Lower leg skin (tissue), 3 donors: ENCODE measurements around the gene TGFBR3.

ENCODE experiments used
- CTCF ChIP-seq, 3 donors: fragments of 450-650 bp; IDR thresholded peaks; one replicate each; pipeline ENCODE4 v1.5.1; 2016; ENCODE audit warnings: antibody characterized with exemption in 3 of 3, mild to moderate bottlenecking in 3 of 3, moderate library complexity in 2 of 3
- POLR2A ChIP-seq, 2 donors: fragments of 450-650 bp; IDR thresholded peaks; one replicate each; pipeline ENCODE4 v1.6.1; 2016 to 2017; ENCODE audit warnings: antibody characterized with exemption in 2 of 2, mild to moderate bottlenecking in 1 of 2, moderate library complexity in 1 of 2

- no peak for TF ChIP-seq CTCF (IDR thresholded peaks at IDR 0.05)
- TF ChIP-seq POLR2A (IDR thresholded peaks at IDR 0.05) = no peak
Measured at GRCh38 chr1:91900562-91900961, 14.6 kb upstream of the TGFBR3 start.
